GM18505 (cell line): ENCODE measurements around the gene EIF2AK3.
A peak's percentile ranks its signal among the peaks of the same experiment; 100 is the strongest.
"Not testable (repeated sequence)": the region's sequence is repeated elsewhere in the genome, so short reads cannot be mapped to it uniquely, and the experiment has no call there.

Source experiments
- ATAC-seq: cut with Tn5 transposase; IDR thresholded peaks from one replicate; pipeline ENCODE4 v1.9.1; 2021; ENCODE audit not compliant: unreplicated experiment
- POLR2A ChIP-seq: IDR thresholded peaks from 4 replicates; pipeline ENCODE4 v1.6.1; 2011; ENCODE audit warnings: borderline replicate concordance; ENCODE audit not compliant: insufficient read depth, insufficient read length; ENCODE audit errors: extremely low read depth

The EIF2AK3 gene

GRCh38 chr2:88626171-88627054 lies 851 bp downstream of the EIF2AK3 start:
- ATAC-seq: peak; percentile 5
- no peak for TF ChIP-seq POLR2A

GRCh38 chr2:88624477-88624876 lies 2.8 kb downstream of the EIF2AK3 start:
- TF ChIP-seq POLR2A: no peak
- ATAC-seq: no peak

- ATAC-seq: not testable (repeated sequence)
Measured at GRCh38 chr2:88623831-88624465, 3.3 kb downstream of the EIF2AK3 start.

- TF ChIP-seq POLR2A: no peak
Measured at GRCh38 chr2:88622307-88622706, 5.0 kb downstream of the EIF2AK3 start.

GRCh38 chr2:88621432-88621831 lies 5.8 kb downstream of the EIF2AK3 start:
- ATAC-seq: no peak
- TF ChIP-seq POLR2A: no peak

More at GRCh38 chr2:88622307-88622706, 5.0 kb downstream of the EIF2AK3 start:
- ATAC-seq: no peak

GRCh38 chr2:88620015-88620414 lies 7.2 kb downstream of the EIF2AK3 start:
- no peak for ATAC-seq
- TF ChIP-seq POLR2A: no peak

GRCh38 chr2:88615822-88616221 lies 11.4 kb downstream of the EIF2AK3 start:
- ATAC-seq: peak; percentile 44
- no peak for TF ChIP-seq POLR2A

- no peak for TF ChIP-seq POLR2A
- peak; percentile 79 for ATAC-seq
Measured at GRCh38 chr2:88614497-88615157, 12.6 kb downstream of the EIF2AK3 start.

- no peak for ATAC-seq
- TF ChIP-seq POLR2A: no peak
Measured at GRCh38 chr2:88613921-88614320, 13.3 kb downstream of the EIF2AK3 start.

- ATAC-seq: no peak
- no peak for TF ChIP-seq POLR2A
Measured at GRCh38 chr2:88608184-88608583, 19.1 kb downstream of the EIF2AK3 start.

GRCh38 chr2:88607416-88607815 lies 19.8 kb downstream of the EIF2AK3 start:
- no peak for ATAC-seq

GRCh38 chr2:88606371-88607030 lies 20.8 kb downstream of the EIF2AK3 start:
- no peak for TF ChIP-seq POLR2A
- peak; percentile 78 for ATAC-seq

More at GRCh38 chr2:88607416-88607815, 19.8 kb downstream of the EIF2AK3 start:
- TF ChIP-seq POLR2A: no peak

- no peak for TF ChIP-seq POLR2A
- ATAC-seq: no peak
Measured at GRCh38 chr2:88603146-88603545, 24.1 kb downstream of the EIF2AK3 start.

GRCh38 chr2:88602022-88602421 lies 25.2 kb downstream of the EIF2AK3 start:
- ATAC-seq: no peak

GRCh38 chr2:88601286-88601685 lies 26.0 kb downstream of the EIF2AK3 start:
- ATAC-seq: no peak
- TF ChIP-seq POLR2A: no peak

More at GRCh38 chr2:88602022-88602421, 25.2 kb downstream of the EIF2AK3 start:
- no peak for TF ChIP-seq POLR2A
